Mesenchymal stem cell (in vitro differentiated cells and primary cell): ENCODE results near the gene TP53BP2.
A peak's percentile ranks its signal among the peaks of the same experiment; 100 is the strongest.

Experiments
- DNase-seq: peaks from one replicate; pipeline ENCODE4 v3.0.0-alpha.2; 2013
- H2AFZ ChIP-seq: one replicate; pipeline ENCODE4 v1.6.1; 2013; ENCODE audit warnings: low read depth, mild to moderate bottlenecking, control low read depth, inconsistent platforms, low read length, moderate library complexity
- H2AK5ac ChIP-seq: 2 replicates; pipeline ENCODE4 v1.6.1; 2013; ENCODE audit warnings: low read length, moderate library complexity, mild to moderate bottlenecking, inconsistent platforms; ENCODE audit not compliant: severe bottlenecking
- H2BK120ac ChIP-seq: one replicate; pipeline ENCODE4 v1.6.1; 2013; ENCODE audit warnings: low read depth, mild to moderate bottlenecking, inconsistent platforms, low read length, moderate library complexity
- H2BK12ac ChIP-seq, 2 experiments: one replicate each; pipeline ENCODE4 v1.6.1; 2013; ENCODE audit warnings: inconsistent platforms in 2 of 2, low read length in 2 of 2, mild to moderate bottlenecking in 2 of 2, moderate library complexity in 2 of 2, control low read depth in 1 of 2
- H2BK15ac ChIP-seq: one replicate; pipeline ENCODE4 v1.6.1; 2013; ENCODE audit warnings: mild to moderate bottlenecking, low read depth, inconsistent platforms; ENCODE audit not compliant: poor library complexity, severe bottlenecking
- H2BK5ac ChIP-seq: 2 replicates; pipeline ENCODE4 v1.6.1; 2013; ENCODE audit warnings: low read depth, mild to moderate bottlenecking, low read length, control low read depth, inconsistent platforms; ENCODE audit not compliant: poor library complexity, severe bottlenecking
- H3K14ac ChIP-seq, 2 experiments: one replicate each; pipeline ENCODE4 v1.6.1; 2013; ENCODE audit warnings: inconsistent platforms in 2 of 2, low read length in 2 of 2, control low read depth in 1 of 2, mild to moderate bottlenecking in 1 of 2, moderate library complexity in 1 of 2
- H3K18ac ChIP-seq, 2 experiments: one replicate each; pipeline ENCODE4 v1.6.1; 2013; ENCODE audit warnings: inconsistent platforms in 2 of 2, low read length in 2 of 2, control low read depth in 1 of 2, low read depth in 1 of 2, mild to moderate bottlenecking in 1 of 2
- H3K23ac ChIP-seq, 2 experiments: one replicate each; pipeline ENCODE4 v1.6.1; 2013; ENCODE audit warnings: inconsistent platforms in 2 of 2, low read length in 2 of 2, mild to moderate bottlenecking in 2 of 2, moderate library complexity in 2 of 2, control low read depth in 1 of 2
- H3K27ac ChIP-seq: 2 replicates; pipeline ENCODE4 v1.5.1; 2013; ENCODE audit warnings: mild to moderate bottlenecking, moderate library complexity, low read length, control low read depth, inconsistent platforms; ENCODE audit not compliant: poor library complexity, severe bottlenecking
- H3K27me3 ChIP-seq, 2 experiments: 2 replicates each; pipeline versions ENCODE4 v1.6.1 to v1.7.0; 2013; ENCODE audit warnings: low read length in 2 of 2, mild to moderate bottlenecking in 2 of 2, moderate library complexity in 2 of 2, control low read depth in 1 of 2, inconsistent platforms in 1 of 2; ENCODE audit not compliant: control insufficient read depth in 1 of 2, insufficient read depth in 1 of 2
- H3K36me3 ChIP-seq, 2 experiments: 2 replicates each; pipeline versions ENCODE4 v1.6.1 to v1.7.0; 2013; ENCODE audit warnings: low read length in 2 of 2, control low read depth in 1 of 2, inconsistent platforms in 1 of 2, low read depth in 1 of 2, mild to moderate bottlenecking in 1 of 2; ENCODE audit not compliant: insufficient read depth in 2 of 2, control insufficient read depth in 1 of 2
- H3K4ac ChIP-seq, 2 experiments: one replicate each; pipeline ENCODE4 v1.6.1; 2013; ENCODE audit warnings: inconsistent platforms in 2 of 2, low read length in 2 of 2, mild to moderate bottlenecking in 2 of 2, moderate library complexity in 2 of 2, control low read depth in 1 of 2, low read depth in 1 of 2
- H3K4me1 ChIP-seq: 2 replicates; pipeline ENCODE4 v1.6.1; 2013; ENCODE audit warnings: low read depth, low read length, control low read depth; ENCODE audit not compliant: control insufficient read depth, insufficient read depth
- H3K4me2 ChIP-seq: 2 replicates; pipeline ENCODE4 v1.6.1; 2013; ENCODE audit warnings: low read length, mild to moderate bottlenecking, inconsistent platforms; ENCODE audit not compliant: poor library complexity, severe bottlenecking
- H3K4me3 ChIP-seq, 2 experiments: 2 replicates each; pipeline versions ENCODE4 v1.5.1 to v1.7.0; 2013; ENCODE audit warnings: low read length in 2 of 2, mild to moderate bottlenecking in 2 of 2, control low read depth in 1 of 2, low read depth in 1 of 2; ENCODE audit not compliant: insufficient read depth in 1 of 2
- H3K79me1 ChIP-seq: replicated peaks from 2 replicates; pipeline ENCODE4 v1.6.1; 2013; ENCODE audit warnings: mild to moderate bottlenecking, control low read depth, low read length, inconsistent platforms; ENCODE audit not compliant: poor library complexity, severe bottlenecking
- H3K9ac ChIP-seq: 2 replicates; pipeline ENCODE4 v1.7.0; 2013; ENCODE audit warnings: mild to moderate bottlenecking, low read length, moderate library complexity
- H3K9me3 ChIP-seq: 2 replicates; pipeline ENCODE4 v1.7.0; 2013; ENCODE audit warnings: mild to moderate bottlenecking, low read length; ENCODE audit not compliant: control insufficient read depth
- H4K8ac ChIP-seq: one replicate; pipeline ENCODE4 v1.6.1; 2013; ENCODE audit warnings: inconsistent platforms, mild to moderate bottlenecking, low read length, moderate library complexity
- H4K91ac ChIP-seq: one replicate; pipeline ENCODE4 v1.6.1; 2013; ENCODE audit warnings: mild to moderate bottlenecking, low read length, inconsistent platforms
- WGBS: methylation state at CpG from one replicate; pipeline ENCODE4 v1.1.7; 2013; ENCODE audit warnings: mixed read lengths; 5-methylcytosine and 5-hydroxymethylcytosine counted together

Gene TP53BP2

DNA sequence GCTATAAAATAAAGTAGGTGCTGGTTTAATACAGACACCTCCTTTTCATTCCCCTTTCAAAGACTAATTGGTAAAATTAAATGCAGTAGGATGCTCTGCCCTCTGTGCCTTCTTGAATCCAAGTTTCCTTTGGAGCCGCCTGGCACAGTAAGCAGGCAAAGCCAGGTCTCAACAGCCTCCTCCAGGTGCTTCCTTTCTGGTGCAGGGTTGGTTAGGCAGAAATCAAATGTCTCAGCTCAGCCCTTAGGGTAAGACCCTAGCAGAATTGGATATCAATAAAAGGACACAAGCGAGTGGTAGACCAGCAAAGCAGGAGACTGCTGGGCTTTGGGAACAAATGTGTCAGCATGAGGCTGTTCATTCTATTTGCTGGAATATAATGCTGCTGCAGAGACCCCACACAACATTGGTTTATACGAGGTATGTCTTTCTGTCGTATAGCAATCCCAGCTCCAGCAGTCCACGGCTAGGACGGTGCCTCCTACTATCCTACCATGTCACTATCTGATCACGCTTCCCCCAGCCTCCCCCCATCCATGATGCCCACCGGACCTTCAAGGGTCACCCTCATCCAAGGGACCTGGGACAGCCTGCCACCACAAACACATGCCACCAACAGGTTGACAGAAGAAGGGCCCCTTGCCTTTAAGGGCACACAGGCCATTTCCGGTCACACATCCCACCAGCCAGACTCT, 75.0 kb downstream of the TP53BP2 start:
- Histone ChIP-seq H4K91ac (no peak overlapping the region), H3K4me1 (peaks cover 18% of the 10 kb centered on the region), H2BK12ac (peak overlapping the region in 1 of 2 experiments; percentile 7), H2AFZ (no peak overlapping the region), H3K4me3 (peak overlapping the region in 1 of 2 experiments; percentile 42), H3K79me1 (peaks cover 6% of the 10 kb centered on the region), H2AK5ac (no peak overlapping the region), H3K9ac (peak overlapping the region; percentile 82), H3K27ac (peak overlapping the region; percentile 83), H2BK120ac (no peak overlapping the region), H3K14ac (peak overlapping the region in 1 of 2 experiments; percentile 95), H2BK15ac (no peak overlapping the region), H3K36me3 (peaks cover 39 to 77% of the 10 kb centered on the region in 2 experiments), H4K8ac (no peak overlapping the region), H3K4ac (peak overlapping the region in 1 of 2 experiments; percentile 21), H2BK5ac (no peak overlapping the region), H3K9me3 (no peaks in the 10 kb centered on the region), H3K18ac (peak overlapping the region; percentile 14 to 46), H3K27me3 (no peaks in the 10 kb centered on the region), H3K23ac (no peak overlapping the region), H3K4me2 (no peak overlapping the region)
- 94% methylated on average over 9 of the region's 9 CpGs for WGBS
- no peak for DNase-seq

DNA sequence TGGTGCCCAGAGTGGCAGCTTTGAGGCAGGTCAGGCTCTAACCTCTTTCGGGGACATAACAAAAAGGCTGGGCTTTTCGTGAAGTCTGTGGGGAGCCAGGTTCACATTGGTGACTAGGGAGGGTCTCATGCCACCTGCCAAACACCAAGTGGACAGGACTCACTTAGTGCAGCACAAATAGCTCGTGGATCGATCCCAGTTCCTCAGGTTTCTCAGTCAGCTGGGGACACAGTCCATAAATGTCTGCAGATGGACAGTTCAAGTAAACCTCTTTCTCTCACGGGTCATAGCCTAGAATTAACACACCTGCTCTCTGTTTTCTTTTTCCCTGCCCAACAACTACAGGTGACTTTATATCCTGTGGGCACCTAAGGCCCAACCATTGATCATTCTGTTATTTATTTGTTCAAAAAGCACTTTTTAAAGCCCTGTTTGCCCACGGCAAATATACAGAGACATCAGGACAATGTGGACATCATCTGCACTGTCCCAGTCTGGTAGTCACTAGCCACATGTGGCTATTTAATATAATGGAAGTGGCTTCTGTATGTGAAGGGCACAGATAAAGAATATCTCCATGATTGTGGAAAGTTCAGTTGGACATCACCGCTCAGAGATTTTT, 79.9 kb downstream of the TP53BP2 start:
- Histone ChIP-seq H3K4ac (no peak overlapping the region), H3K18ac (no peak overlapping the region), H2BK15ac (no peak overlapping the region), H3K27me3 (no peaks in the 10 kb centered on the region), H2AFZ (no peak overlapping the region), H3K9ac (peak overlapping the region; percentile 58), H2BK12ac (no peak overlapping the region), H2BK120ac (no peak overlapping the region), H3K4me3 (no peak overlapping the region), H2BK5ac (no peak overlapping the region), H4K8ac (no peak overlapping the region), H3K14ac (no peak overlapping the region), H3K4me2 (no peak overlapping the region), H3K27ac (no peak overlapping the region), H3K9me3 (no peaks in the 10 kb centered on the region), H3K23ac (no peak overlapping the region), H3K79me1 (peaks cover 14% of the 10 kb centered on the region), H2AK5ac (no peak overlapping the region), H3K36me3 (peaks cover 48 to 83% of the 10 kb centered on the region in 2 experiments), H4K91ac (no peak overlapping the region), H3K4me1 (peaks cover 3% of the 10 kb centered on the region)
- no peak for DNase-seq
- 87% methylated on average over 7 of the region's 7 CpGs for WGBS

DNA sequence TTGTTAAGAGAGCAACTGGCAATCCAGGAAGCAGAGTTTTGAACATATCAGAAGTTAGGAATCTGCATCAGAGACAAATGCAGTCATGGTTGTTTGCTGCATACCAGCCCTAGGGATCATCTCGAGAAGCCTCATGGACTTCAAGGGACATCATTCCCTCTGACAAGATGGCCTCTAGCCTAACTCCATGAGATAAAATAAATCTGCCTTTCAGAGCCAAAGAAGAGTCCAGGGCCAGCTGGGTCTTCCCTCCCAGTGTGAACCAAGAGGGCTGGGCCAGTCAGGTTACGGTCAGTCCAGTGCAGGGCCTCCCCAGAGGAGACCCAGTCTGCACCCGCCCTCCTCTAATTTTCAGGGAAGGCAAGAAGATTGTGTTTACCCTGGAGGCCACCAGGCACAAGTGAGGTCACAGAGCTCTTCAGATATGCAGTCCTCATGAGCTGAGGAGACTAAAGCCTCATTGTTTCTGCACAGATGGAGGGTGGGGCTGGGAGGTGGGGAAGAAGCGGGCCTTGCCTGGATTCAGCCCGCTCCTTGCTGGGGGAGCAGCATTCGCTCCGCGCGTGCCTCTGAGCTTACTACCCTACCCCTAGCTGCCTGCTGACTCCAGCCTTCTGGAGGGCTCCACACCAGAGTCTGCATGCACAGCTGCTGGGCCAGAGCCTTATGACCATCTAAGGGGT, 80.6 kb downstream of the TP53BP2 start:
- Histone ChIP-seq H3K4me3 (no peak overlapping the region), H2BK120ac (no peak overlapping the region), H2AK5ac (no peak overlapping the region), H4K91ac (no peak overlapping the region), H4K8ac (no peak overlapping the region), H3K9me3 (no peaks in the 10 kb centered on the region), H3K23ac (no peak overlapping the region), H2BK5ac (no peak overlapping the region), H3K27ac (peak overlapping the region; percentile 53), H3K36me3 (peaks cover 51 to 83% of the 10 kb centered on the region in 2 experiments), H2AFZ (no peak overlapping the region), H2BK15ac (no peak overlapping the region), H3K14ac (no peak overlapping the region), H2BK12ac (no peak overlapping the region), H3K4me1 (peaks cover 1% of the 10 kb centered on the region), H3K27me3 (no peaks in the 10 kb centered on the region), H3K79me1 (peaks cover 21% of the 10 kb centered on the region), H3K18ac (no peak overlapping the region), H3K9ac (peak overlapping the region; percentile 58), H3K4ac (no peak overlapping the region), H3K4me2 (no peak overlapping the region)
- DNase-seq, result no peak
- WGBS, result 80% methylated on average over 9 of the region's 9 CpGs

DNA sequence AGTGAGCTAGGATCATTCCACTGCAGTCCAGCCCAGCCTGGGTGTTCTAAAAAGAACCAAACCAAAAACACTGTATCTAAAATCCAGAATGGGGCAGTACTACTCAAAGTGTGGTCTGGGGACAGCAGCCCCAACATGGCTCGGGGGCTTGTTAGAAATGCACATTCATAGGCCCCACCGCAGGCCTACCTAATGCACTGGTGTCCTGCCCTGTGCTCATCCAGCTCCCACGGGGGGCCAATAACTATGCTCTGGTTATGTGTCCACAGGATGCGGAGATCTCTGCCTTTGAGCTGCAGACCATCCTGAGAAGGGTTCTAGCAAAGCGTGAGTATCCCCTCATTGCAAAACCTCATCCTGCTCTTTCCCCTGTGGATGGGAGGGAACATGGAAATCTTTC, 81.9 kb downstream of the TP53BP2 start:
- H4K91ac ChIP-seq, result no peak overlapping the region
- no peak overlapping the region for H2AFZ ChIP-seq
- 89% methylated on average over 4 of the region's 5 CpGs for WGBS
- no peak overlapping the region for H3K4me3 ChIP-seq
- no peak overlapping the region for H3K4me2 ChIP-seq
- H2BK12ac ChIP-seq, result no peak overlapping the region
- no peaks in the 10 kb centered on the region for H3K27me3 ChIP-seq
- peaks cover 28% of the 10 kb centered on the region for H3K79me1 ChIP-seq
- H3K4ac ChIP-seq, result no peak overlapping the region
- peaks cover 54 to 83% of the 10 kb centered on the region in 2 experiments for H3K36me3 ChIP-seq
- no peaks in the 10 kb centered on the region for H3K9me3 ChIP-seq
- no peak overlapping the region for H3K14ac ChIP-seq
- no peak overlapping the region for H2BK120ac ChIP-seq
- H4K8ac ChIP-seq, result no peak overlapping the region
- H3K9ac ChIP-seq, result peak overlapping the region; percentile 32
- no peak overlapping the region for H2AK5ac ChIP-seq
- H3K18ac ChIP-seq, result no peak overlapping the region
- no peak overlapping the region for H3K27ac ChIP-seq
- no peak overlapping the region for H2BK15ac ChIP-seq
- H3K23ac ChIP-seq, result peak overlapping the region in 1 of 2 experiments; percentile 42
- no peak overlapping the region for H2BK5ac ChIP-seq
- H3K4me1 ChIP-seq, result peaks cover 4% of the 10 kb centered on the region
- DNase-seq, result no peak
